ENCODE data around the gene ATOX1.
A peak's percentile ranks its signal among the peaks of the same experiment; 100 is the strongest.

Gene ATOX1

DNA sequence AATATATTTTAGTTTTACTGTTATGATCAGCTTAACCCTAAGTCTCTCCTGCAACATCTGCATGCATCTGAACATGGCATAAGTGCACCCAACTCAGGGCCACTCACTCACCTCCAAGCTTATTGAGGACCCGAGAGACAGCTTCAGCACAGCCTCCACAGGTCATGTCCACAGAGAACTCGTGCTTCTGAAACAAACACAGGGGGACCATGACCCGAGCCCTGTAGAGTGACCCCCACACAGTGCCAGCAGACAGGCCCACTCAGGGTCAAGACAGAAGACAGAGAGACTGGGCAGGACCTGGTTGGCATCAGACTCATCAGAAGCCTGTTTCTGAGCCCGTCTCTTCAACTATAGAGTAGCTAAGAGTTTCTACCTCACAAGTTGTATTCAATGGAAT lies 6.8 kb downstream of the ATOX1 start:
- peak overlapping the region; percentile 36 for H3K27ac ChIP-seq
- no peaks in the 10 kb centered on the region for H3K9me3 ChIP-seq
- H3K36me3 ChIP-seq: no peaks in the 10 kb centered on the region
- no peak for TF ChIP-seq CTCF (IDR thresholded peaks at IDR 0.05)
- H3K4me1 ChIP-seq (ENCODE audit: control insufficient read depth in 1 of 2, insufficient read depth in 1 of 2, low read depth in 1 of 2, low read length in 1 of 2): peaks cover 37 to 45% of the 10 kb centered on the region in 2 experiments
- H3K4me3 ChIP-seq (ENCODE audit: low read depth in 1 of 2, low read length in 1 of 2): no peak overlapping the region
- no peaks in the 10 kb centered on the region for H3K27me3 ChIP-seq

DNA sequence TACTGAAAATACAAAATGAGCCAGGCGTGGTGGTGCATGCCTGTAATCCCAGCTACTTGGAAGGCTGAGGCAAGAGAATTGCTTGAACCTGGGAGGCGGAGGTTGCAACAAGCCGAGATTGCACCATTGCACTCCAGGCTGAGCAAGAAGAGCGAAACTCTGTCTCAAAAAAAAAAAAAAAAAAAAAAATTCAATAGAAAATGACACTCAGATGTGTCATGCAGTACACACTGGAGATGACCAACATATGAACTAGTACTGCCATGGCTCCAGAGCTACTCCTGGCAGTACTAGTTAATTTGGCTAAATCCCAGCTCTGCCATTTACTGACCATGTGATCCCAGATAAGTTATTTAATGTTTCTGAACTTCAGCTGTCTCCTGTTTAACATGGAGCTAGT lies 7.3 kb downstream of the ATOX1 start:
- H3K27me3 ChIP-seq: no peaks in the 10 kb centered on the region
- H3K9me3 ChIP-seq: no peaks in the 10 kb centered on the region
- peaks cover 3% of the 10 kb centered on the region for H3K36me3 ChIP-seq
- no peak overlapping the region for H3K4me3 ChIP-seq (ENCODE audit: low read depth in 1 of 2, low read length in 1 of 2)
- H3K4me1 ChIP-seq (ENCODE audit: control insufficient read depth in 1 of 2, insufficient read depth in 1 of 2, low read depth in 1 of 2, low read length in 1 of 2): peaks cover 38 to 45% of the 10 kb centered on the region in 2 experiments
- no peak for TF ChIP-seq CTCF (IDR thresholded peaks at IDR 0.05)
- H3K27ac ChIP-seq: peak overlapping the region; percentile 46

GRCh38 chr5:151750121-151750520 lies 8.3 kb downstream of the ATOX1 start:
- Histone ChIP-seq H3K4me3 (ENCODE audit: low read depth in 1 of 2, low read length in 1 of 2) (no peak overlapping the region), H3K27ac (no peak overlapping the region), H3K4me1 (ENCODE audit: control insufficient read depth in 1 of 2, insufficient read depth in 1 of 2, low read depth in 1 of 2, low read length in 1 of 2) (peaks cover 40 to 52% of the 10 kb centered on the region in 2 experiments), H3K9me3 (no peaks in the 10 kb centered on the region), H3K27me3 (no peaks in the 10 kb centered on the region), H3K36me3 (peaks cover 12% of the 10 kb centered on the region)
- no peak for TF ChIP-seq CTCF (IDR thresholded peaks at IDR 0.05)

- Histone ChIP-seq H3K4me1 (ENCODE audit: control insufficient read depth in 1 of 2, insufficient read depth in 1 of 2, low read depth in 1 of 2, low read length in 1 of 2) (peaks cover 20 to 23% of the 10 kb centered on the region in 2 experiments), H3K27me3 (no peaks in the 10 kb centered on the region), H3K36me3 (peaks cover 46% of the 10 kb centered on the region), H3K4me3 (ENCODE audit: low read depth in 1 of 2, low read length in 1 of 2) (no peak overlapping the region), H3K9me3 (no peaks in the 10 kb centered on the region), H3K27ac (peak overlapping the region; percentile 54)
- no peak for TF ChIP-seq CTCF (IDR thresholded peaks at IDR 0.05)
These were observed 13.2 kb downstream of the ATOX1 start for GRCh38 chr5:151745071-151745705.

DNA sequence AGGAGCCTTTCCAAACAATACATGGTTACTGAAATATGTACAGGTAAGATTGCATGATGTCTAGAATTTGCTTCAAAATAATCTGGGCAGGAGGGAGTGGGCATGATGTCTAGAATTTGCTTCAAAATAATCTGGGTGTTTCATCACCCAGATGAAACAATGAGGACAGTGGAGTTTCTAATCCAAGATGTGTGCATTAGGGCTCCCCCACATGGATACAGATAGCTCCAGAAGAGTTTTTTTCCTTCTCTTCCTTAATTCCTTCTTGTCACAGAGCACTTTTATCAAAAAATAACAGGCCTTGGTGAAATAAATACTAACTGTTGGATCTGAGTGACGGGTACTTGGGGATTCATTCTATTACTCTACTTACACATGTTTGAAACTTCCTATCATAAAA lies 14.9 kb downstream of the ATOX1 start:
- H3K36me3 ChIP-seq: peaks cover 56% of the 10 kb centered on the region
- H3K27me3 ChIP-seq: no peaks in the 10 kb centered on the region
- no peaks in the 10 kb centered on the region for H3K9me3 ChIP-seq
- no peak overlapping the region for H3K4me3 ChIP-seq (ENCODE audit: low read depth in 1 of 2, low read length in 1 of 2)
- H3K4me1 ChIP-seq (ENCODE audit: control insufficient read depth in 1 of 2, insufficient read depth in 1 of 2, low read depth in 1 of 2, low read length in 1 of 2): peaks cover 20 to 21% of the 10 kb centered on the region in 2 experiments
- TF ChIP-seq CTCF (IDR thresholded peaks at IDR 0.05): no peak
- H3K27ac ChIP-seq: no peak overlapping the region
